ENCODE measurements around the gene NRXN3. TPM values are rescaled to one million over a fixed set of nuclear protein-coding genes. Genes with fewer than 3 reads are reported as not detected.

NRXN3 gene
- total and polyA plus RNA-seq, 4 donors: 1.4 to 8.3 (median 4.4) TPM

GRCh38 chr14:79193689-79194477 is 1023.7 kb downstream of the NRXN3 start:
- TF ChIP-seq, protein P1, sequence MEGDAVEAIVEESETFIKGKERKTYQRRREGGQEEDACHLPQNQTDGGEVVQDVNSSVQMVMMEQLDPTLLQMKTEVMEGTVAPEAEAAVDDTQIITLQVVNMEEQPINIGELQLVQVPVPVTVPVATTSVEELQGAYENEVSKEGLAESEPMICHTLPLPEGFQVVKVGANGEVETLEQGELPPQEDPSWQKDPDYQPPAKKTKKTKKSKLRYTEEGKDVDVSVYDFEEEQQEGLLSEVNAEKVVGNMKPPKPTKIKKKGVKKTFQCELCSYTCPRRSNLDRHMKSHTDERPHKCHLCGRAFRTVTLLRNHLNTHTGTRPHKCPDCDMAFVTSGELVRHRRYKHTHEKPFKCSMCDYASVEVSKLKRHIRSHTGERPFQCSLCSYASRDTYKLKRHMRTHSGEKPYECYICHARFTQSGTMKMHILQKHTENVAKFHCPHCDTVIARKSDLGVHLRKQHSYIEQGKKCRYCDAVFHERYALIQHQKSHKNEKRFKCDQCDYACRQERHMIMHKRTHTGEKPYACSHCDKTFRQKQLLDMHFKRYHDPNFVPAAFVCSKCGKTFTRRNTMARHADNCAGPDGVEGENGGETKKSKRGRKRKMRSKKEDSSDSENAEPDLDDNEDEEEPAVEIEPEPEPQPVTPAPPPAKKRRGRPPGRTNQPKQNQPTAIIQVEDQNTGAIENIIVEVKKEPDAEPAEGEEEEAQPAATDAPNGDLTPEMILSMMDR (IDR thresholded peaks at IDR 0.05; ENCODE audit: control extremely low read depth, extremely low read depth): no peak

DNA sequence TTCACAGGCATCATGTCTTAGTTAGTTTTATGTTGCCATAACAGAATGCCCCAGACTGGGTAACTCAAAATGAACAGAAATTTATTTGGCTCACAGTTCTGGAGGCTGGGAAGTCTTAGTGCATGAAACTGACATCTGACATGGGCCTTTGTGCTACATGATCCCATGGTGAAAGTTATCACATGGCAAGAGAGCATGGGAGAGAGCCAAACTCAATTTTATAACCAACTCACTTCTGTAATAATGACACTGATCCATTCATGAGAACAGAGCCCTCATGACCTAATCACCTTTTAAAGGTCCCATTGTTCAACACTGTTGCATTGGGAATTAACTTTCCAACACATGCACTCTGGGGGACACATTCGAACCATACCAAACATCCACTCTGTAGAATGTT is 1026.0 kb downstream of the NRXN3 start:
- 90 to 94% methylated on average over 1 of the region's 1 CpG for WGBS, 2 donors
- no peaks in the 10 kb centered on the region for H3K4me1 ChIP-seq (ENCODE audit: control insufficient read depth in 5 of 5, insufficient read depth in 5 of 5, low read length in 5 of 5)

More at GRCh38 chr14:79193689-79194477, 1023.7 kb downstream of the NRXN3 start:
- no peak overlapping the region for H3K9ac ChIP-seq (ENCODE audit: insufficient read depth in 1 of 2, low read length in 2 of 2)
- no peaks in the 10 kb centered on the region for H3K4me1 ChIP-seq (ENCODE audit: control insufficient read depth in 5 of 5, insufficient read depth in 5 of 5, low read length in 5 of 5)
- peaks cover 0 to 3% (median 0%) of the 10 kb centered on the region in 3 donors for H3K27me3 ChIP-seq (ENCODE audit: control insufficient read depth in 3 of 3, insufficient read depth in 3 of 3, low read length in 2 of 3)
- DNase-seq (no peak), ATAC-seq (ENCODE audit: insufficient read depth, low FRiP score) (no peak)
- 83 to 85% methylated on average over 5 of the region's 5 CpGs for WGBS, 2 donors
- H3K36me3 ChIP-seq (ENCODE audit: control insufficient read depth in 4 of 4, insufficient read depth in 4 of 4, low read length in 4 of 4): no peaks in the 10 kb centered on the region
- no peak overlapping the region for H3K27ac ChIP-seq (ENCODE audit: low read depth in 1 of 2, low read length in 1 of 2)
- H3K4me3 ChIP-seq: no peak overlapping the region
- peaks cover 0 to 3% (median 0%) of the 10 kb centered on the region in 4 donors for H3K9me3 ChIP-seq (ENCODE audit: control insufficient read depth in 4 of 4, insufficient read depth in 3 of 4, low read length in 3 of 4)

DNA sequence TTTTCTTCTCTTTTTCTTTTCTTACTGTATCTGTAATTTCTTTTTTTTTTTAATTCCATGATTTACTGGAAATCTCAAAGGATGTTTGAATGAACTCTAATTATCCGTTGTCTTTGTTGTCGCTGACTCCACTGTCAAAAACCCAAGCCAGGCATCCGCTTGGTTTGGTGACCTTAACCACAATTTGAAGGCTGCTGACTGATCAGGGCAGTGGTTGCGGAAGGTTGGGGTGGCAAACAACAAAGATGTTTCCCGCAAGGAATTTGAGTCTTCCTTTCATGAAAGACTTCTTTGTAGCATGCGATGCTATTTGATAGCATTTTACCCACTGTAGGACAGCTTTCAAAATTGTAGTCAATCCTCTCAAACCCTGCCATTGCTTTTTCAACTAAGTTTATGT is 1027.3 kb downstream of the NRXN3 start:
- ATAC-seq (ENCODE audit: insufficient read depth, low FRiP score) (no peak), DNase-seq (no peak)
- Histone ChIP-seq H3K27me3 (ENCODE audit: control insufficient read depth in 3 of 3, insufficient read depth in 3 of 3, low read length in 2 of 3) (peaks cover 0 to 3% (median 0%) of the 10 kb centered on the region in 3 donors), H3K9me3 (ENCODE audit: control insufficient read depth in 4 of 4, insufficient read depth in 3 of 4, low read length in 3 of 4) (peaks cover 0 to 3% (median 0%) of the 10 kb centered on the region in 4 donors), H3K27ac (ENCODE audit: low read depth in 1 of 2, low read length in 1 of 2) (no peak overlapping the region), H3K4me3 (no peak overlapping the region), H3K36me3 (ENCODE audit: control insufficient read depth in 4 of 4, insufficient read depth in 4 of 4, low read length in 4 of 4) (no peaks in the 10 kb centered on the region), H3K9ac (ENCODE audit: insufficient read depth in 1 of 2, low read length in 2 of 2) (no peak overlapping the region), H3K4me1 (ENCODE audit: control insufficient read depth in 5 of 5, insufficient read depth in 5 of 5, low read length in 5 of 5) (no peaks in the 10 kb centered on the region)
- 93 to 95% methylated on average over 6 of the region's 6 CpGs for WGBS, 2 donors
- TF ChIP-seq, protein P1 (IDR thresholded peaks at IDR 0.05; ENCODE audit: control extremely low read depth, extremely low read depth): no peak

More for the DNA sequence above, 1026.0 kb downstream of the NRXN3 start:
- H3K9ac ChIP-seq (ENCODE audit: insufficient read depth in 1 of 2, low read length in 2 of 2): no peak overlapping the region
- TF ChIP-seq, protein P1 (IDR thresholded peaks at IDR 0.05; ENCODE audit: control extremely low read depth, extremely low read depth): no peak
- no peak overlapping the region for H3K4me3 ChIP-seq
- no peak overlapping the region for H3K27ac ChIP-seq (ENCODE audit: low read depth in 1 of 2, low read length in 1 of 2)
- H3K9me3 ChIP-seq (ENCODE audit: control insufficient read depth in 4 of 4, insufficient read depth in 3 of 4, low read length in 3 of 4): peaks cover 0 to 3% (median 0%) of the 10 kb centered on the region in 4 donors
- no peaks in the 10 kb centered on the region for H3K36me3 ChIP-seq (ENCODE audit: control insufficient read depth in 4 of 4, insufficient read depth in 4 of 4, low read length in 4 of 4)
- peaks cover 0 to 3% (median 0%) of the 10 kb centered on the region in 3 donors for H3K27me3 ChIP-seq (ENCODE audit: control insufficient read depth in 3 of 3, insufficient read depth in 3 of 3, low read length in 2 of 3)
- ATAC-seq (ENCODE audit: insufficient read depth, low FRiP score): no peak
- DNase-seq: no peak

All from lung (tissue), 12 donors.